ENCODE data around the gene SSR4.
"Not testable (repeated sequence)": the region's sequence is repeated elsewhere in the genome, so short reads cannot be mapped to it uniquely, and the experiment has no call there.

Gene SSR4

GRCh38 chrX:153804100-153804595 is 9.7 kb downstream of the SSR4 start:
- DNase-seq (ENCODE audit: low read depth in 2 of 2) = no peak

GRCh38 chrX:153804621-153805020 is 10.2 kb downstream of the SSR4 start:
- no peak for DNase-seq (ENCODE audit: low read depth in 2 of 2)

- no peak for DNase-seq (ENCODE audit: low read depth in 2 of 2)
Observed at GRCh38 chrX:153805436-153805835, 11.0 kb downstream of the SSR4 start.

GRCh38 chrX:153806999-153807575 is 12.6 kb downstream of the SSR4 start:
- DNase-seq (ENCODE audit: low read depth in 2 of 2) = no peak

- DNase-seq (ENCODE audit: low read depth in 2 of 2) = no peak
Observed at GRCh38 chrX:153807976-153808375, 13.5 kb downstream of the SSR4 start.

GRCh38 chrX:153812220-153812619 is 17.8 kb downstream of the SSR4 start:
- no peak for DNase-seq (ENCODE audit: low read depth in 2 of 2)

- DNase-seq (ENCODE audit: low read depth in 2 of 2) = no peak
Observed at GRCh38 chrX:153813161-153813560, 18.7 kb downstream of the SSR4 start.

- no peak for DNase-seq (ENCODE audit: low read depth in 2 of 2)
Observed at GRCh38 chrX:153814591-153815315, 20.3 kb downstream of the SSR4 start.

- no peak for DNase-seq (ENCODE audit: low read depth in 2 of 2)
Observed at GRCh38 chrX:153816831-153817690, 22.6 kb downstream of the SSR4 start.

GRCh38 chrX:153818064-153818463 is 23.6 kb downstream of the SSR4 start:
- not testable (repeated sequence) for DNase-seq (ENCODE audit: low read depth in 2 of 2)

- DNase-seq (ENCODE audit: low read depth in 2 of 2) = peak; percentile 27 to 34
Observed at GRCh38 chrX:153818571-153819383, 24.3 kb downstream of the SSR4 start.

GRCh38 chrX:153819384-153820040 is 25.0 kb downstream of the SSR4 start:
- no peak for DNase-seq (ENCODE audit: low read depth in 2 of 2)

- DNase-seq (ENCODE audit: low read depth in 2 of 2) = no peak
Observed at GRCh38 chrX:153820601-153821000, 26.1 kb downstream of the SSR4 start.

- DNase-seq (ENCODE audit: low read depth in 2 of 2) = no peak
Observed at GRCh38 chrX:153821066-153821465, 26.6 kb downstream of the SSR4 start.

- DNase-seq (ENCODE audit: low read depth in 2 of 2) = no peak
Observed at GRCh38 chrX:153824348-153824747, 29.9 kb downstream of the SSR4 start.

GRCh38 chrX:153825042-153825441 is 30.6 kb downstream of the SSR4 start:
- DNase-seq (ENCODE audit: low read depth in 2 of 2) = no peak

- no peak for DNase-seq (ENCODE audit: low read depth in 2 of 2)
Observed at GRCh38 chrX:153827016-153827415, 32.5 kb downstream of the SSR4 start.

- DNase-seq (ENCODE audit: low read depth in 2 of 2) = no peak
Observed at GRCh38 chrX:153827903-153828302, 33.4 kb downstream of the SSR4 start.

- DNase-seq (ENCODE audit: low read depth in 2 of 2) = no peak
Observed at GRCh38 chrX:153828308-153828707, 33.8 kb downstream of the SSR4 start.

GRCh38 chrX:153828723-153829548 is 34.5 kb downstream of the SSR4 start:
- DNase-seq (ENCODE audit: low read depth in 2 of 2) = no peak

GRCh38 chrX:153829549-153829798 is 35.0 kb downstream of the SSR4 start:
- no peak for DNase-seq (ENCODE audit: low read depth in 2 of 2)

Measured in stimulated activated CD8-positive, alpha-beta memory T cell treated with anti-CD3 and anti-CD28 coated beads, Interleukin-2, amount 100 ng/mL, for 48 hours (primary cell).